Natural killer cell (primary cell): Measurements from ENCODE around the gene FBXO42. TPM values are rescaled to one million over a fixed set of nuclear protein-coding genes. Genes with fewer than 3 reads are reported as not detected.

Experiments used
- ATAC-seq, 3 donors: fragments of 150-1000 bp in 2 of 3; fragments of 200-7000 bp in 1 of 3; cut with Tn5 transposase; 1 replicate in 1 of 3; 2 replicates in 2 of 3; pipeline ENCODE4 v1.10.0; 2021; ENCODE audit warnings: mild to moderate bottlenecking in 2 of 3, moderate library complexity in 2 of 3
- DNase-seq, 2 donors: peaks; one replicate each; pipeline versions ENCODE4 v3.0.0 to v3.0.0-alpha.2; 2013 to 2021; ENCODE audit warnings: mixed read lengths in 1 of 2
- H3K27ac ChIP-seq: one replicate; pipeline ENCODE4 v1.5.1; 2013; ENCODE audit warnings: mild to moderate bottlenecking, low read length
- H3K27me3 ChIP-seq: one replicate; pipeline ENCODE4 v1.6.1; 2013; ENCODE audit warnings: low read length; ENCODE audit not compliant: control insufficient read depth, insufficient read depth
- H3K36me3 ChIP-seq: one replicate; pipeline ENCODE4 v1.6.1; 2013; ENCODE audit warnings: low read length; ENCODE audit not compliant: control insufficient read depth, insufficient read depth
- H3K4me1 ChIP-seq: one replicate; pipeline ENCODE4 v1.6.1; 2013; ENCODE audit warnings: low read length; ENCODE audit not compliant: control insufficient read depth, insufficient read depth
- H3K4me3 ChIP-seq: one replicate; pipeline ENCODE4 v1.5.1; 2013; ENCODE audit warnings: low read length
- H3K9me3 ChIP-seq: one replicate; pipeline ENCODE4 v1.6.1; 2013; ENCODE audit warnings: low read length; ENCODE audit not compliant: control insufficient read depth, insufficient read depth
- H3K27ac Mint-ChIP-seq, 2 donors: one replicate each; pipeline ENCODE4 v1.8.0; 2022; ENCODE audit warnings: mild to moderate bottlenecking in 2 of 2, mixed read lengths in 2 of 2, moderate library complexity in 1 of 2
- H3K27me3 Mint-ChIP-seq, 2 donors: one replicate each; pipeline ENCODE4 v1.8.0; 2022; ENCODE audit warnings: low read depth in 2 of 2, mixed read lengths in 2 of 2
- H3K36me3 Mint-ChIP-seq: one replicate; pipeline ENCODE4 v1.8.0; 2022; ENCODE audit warnings: mixed read lengths
- H3K4me1 Mint-ChIP-seq, 2 donors: one replicate each; pipeline ENCODE4 v1.8.0; 2022; ENCODE audit warnings: mixed read lengths in 2 of 2
- H3K4me3 Mint-ChIP-seq: one replicate; pipeline ENCODE4 v1.8.0; 2022; ENCODE audit warnings: mild to moderate bottlenecking, moderate library complexity, mixed read lengths
- H3K9me3 Mint-ChIP-seq, 2 donors: one replicate each; pipeline ENCODE4 v1.8.0; 2022; ENCODE audit warnings: mixed read lengths in 2 of 2
- CTCF ChIP-seq: fragments of 200-600 bp; IDR thresholded peaks from one replicate; pipeline ENCODE4 v1.8.0; 2022; ENCODE audit warnings: antibody characterized with exemption
- whole genome bisulfite sequencing: methylation state at CpG from one replicate; pipeline ENCODE4 v1.1.7; 2013; ENCODE audit warnings: missing lambda C conversion rate; ENCODE audit not compliant: insufficient coverage; 5-methylcytosine and 5-hydroxymethylcytosine counted together
- intact Hi-C: fragments of 100-400 bp; cut with micrococcal nuclease; formaldehyde crosslinking; loops from one replicate; pipeline ENCODE4 v1.14.2; 2022
- total RNA-seq, 4 donors: library from RNA; stranded (reverse); fragments of 120-200 nt in 1 of 4; gene quantifications; one replicate each; pipeline versions ENCODE4 v1.2.3 to v1.2.4, GENCODE V29; 2013 to 2022

Gene FBXO42
- total RNA-seq, 3 donors from 2014 or later (not counting 1 experiment from before 2014, with no cell fraction given) = 19.5 to 24.5 (median 24.1) TPM

- peak overlapping the region in 1 of 2 donors; percentile 33 for H3K27ac Mint-ChIP-seq
- H3K4me1 ChIP-seq = peaks cover 20% of the 10 kb centered on the region
- TF ChIP-seq CTCF = no peak
- no peaks in the 10 kb centered on the region for H3K27me3 ChIP-seq
- no peak overlapping the region for H3K27ac ChIP-seq
- H3K36me3 Mint-ChIP-seq = no peaks in the 10 kb centered on the region
- 89% methylated on average over 4 of the region's 4 CpGs for WGBS
- DNase-seq = no peak
- H3K9me3 ChIP-seq = no peaks in the 10 kb centered on the region
- H3K27me3 Mint-ChIP-seq = peaks cover 0 to 9% of the 10 kb centered on the region in 2 donors
- no peak overlapping the region for H3K4me3 ChIP-seq
- no peak for ATAC-seq
- no peaks in the 10 kb centered on the region for H3K9me3 Mint-ChIP-seq
- no peaks in the 10 kb centered on the region for H3K36me3 ChIP-seq
- peaks cover 17 to 28% of the 10 kb centered on the region in 2 donors for H3K4me1 Mint-ChIP-seq
- no peak overlapping the region for H3K4me3 Mint-ChIP-seq
- intact Hi-C loops = no loop called here
Observed at GRCh38 chr1:16219968-16220500, 132.2 kb downstream of the FBXO42 start.

- Mint-ChIP-seq H3K27ac (peak overlapping the region; percentile 63 to 75), H3K9me3 (no peaks in the 10 kb centered on the region), H3K27me3 (peaks cover 0 to 6% of the 10 kb centered on the region in 2 donors), H3K4me3 (peak overlapping the region; percentile 58), H3K36me3 (no peaks in the 10 kb centered on the region), H3K4me1 (peaks cover 17 to 28% of the 10 kb centered on the region in 2 donors)
- Histone ChIP-seq H3K27ac (no peak overlapping the region), H3K9me3 (no peaks in the 10 kb centered on the region), H3K4me3 (no peak overlapping the region), H3K4me1 (peaks cover 20% of the 10 kb centered on the region), H3K27me3 (no peaks in the 10 kb centered on the region), H3K36me3 (no peaks in the 10 kb centered on the region)
- DNase-seq (no peak), ATAC-seq (no peak)
- TF ChIP-seq CTCF = no peak
- intact Hi-C loops = no loop called here
- 94% methylated on average over 6 of the region's 6 CpGs for WGBS
Observed at GRCh38 chr1:16218674-16219071, 133.6 kb downstream of the FBXO42 start.

GRCh38 chr1:16218014-16218673, 134.1 kb downstream of the FBXO42 start:
- no peak for TF ChIP-seq CTCF
- Histone ChIP-seq H3K27me3 (no peaks in the 10 kb centered on the region), H3K27ac (no peak overlapping the region), H3K36me3 (no peaks in the 10 kb centered on the region), H3K4me1 (peaks cover 20% of the 10 kb centered on the region), H3K9me3 (no peaks in the 10 kb centered on the region), H3K4me3 (no peak overlapping the region)
- Mint-ChIP-seq H3K27me3 (peaks cover 0 to 7% of the 10 kb centered on the region in 2 donors), H3K27ac (peak overlapping the region; percentile 63 to 75), H3K4me3 (peak overlapping the region; percentile 58), H3K36me3 (no peaks in the 10 kb centered on the region), H3K9me3 (no peaks in the 10 kb centered on the region), H3K4me1 (peaks cover 17 to 28% of the 10 kb centered on the region in 2 donors)
- DNase-seq (no peak), ATAC-seq (no peak)
- intact Hi-C loops = no loop called here
- WGBS = 93% methylated on average over 12 of the region's 12 CpGs
